ENCODE results near the gene TRIP12.
"Not testable (repeated sequence)": the region's sequence is repeated elsewhere in the genome, so short reads cannot be mapped to it uniquely, and the experiment has no call there.

Gene TRIP12

DNA sequence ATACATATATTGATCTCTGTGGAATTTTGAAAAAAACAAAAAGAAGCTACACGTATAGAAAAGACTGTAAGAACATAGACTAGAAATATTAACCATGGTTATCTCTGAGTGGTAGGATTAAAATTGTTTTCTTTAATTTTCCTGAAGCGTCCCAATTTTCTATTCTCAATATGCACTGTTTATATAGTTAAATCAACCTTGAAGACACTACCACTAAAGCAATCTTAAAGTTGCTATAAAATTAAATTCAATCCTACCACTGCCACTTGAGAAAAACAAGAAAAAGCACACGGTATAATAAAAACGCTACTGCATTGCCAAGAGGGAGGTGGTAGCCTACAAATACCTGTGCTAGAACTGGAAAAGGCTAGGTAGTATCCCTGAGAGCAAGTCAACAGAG, 47.2 kb downstream of the TRIP12 start:
- DNase-seq (ENCODE audit: low read depth), result no peak

DNA sequence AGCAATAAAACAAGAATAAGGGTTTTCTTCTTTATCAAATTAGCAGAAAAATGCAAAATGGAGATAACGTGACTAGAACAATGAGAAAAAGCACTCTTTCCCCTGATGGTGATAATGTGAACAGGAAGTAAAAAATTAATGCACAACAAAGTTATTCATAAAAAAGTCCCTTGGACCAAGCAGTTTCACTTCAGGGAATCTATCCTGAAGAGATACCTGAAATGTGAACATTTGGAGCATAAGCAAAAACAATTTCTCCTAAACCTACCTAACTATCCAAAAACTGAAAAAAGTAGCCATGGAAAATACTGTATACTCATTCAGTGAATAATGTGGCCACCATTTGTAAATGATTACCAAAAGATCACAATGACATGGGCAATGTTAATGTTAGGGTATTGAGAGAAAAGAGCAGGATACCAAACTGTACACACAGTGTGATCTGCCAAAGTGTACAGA, 48.7 kb downstream of the TRIP12 start:
- DNase-seq (ENCODE audit: low read depth), result no peak

DNA sequence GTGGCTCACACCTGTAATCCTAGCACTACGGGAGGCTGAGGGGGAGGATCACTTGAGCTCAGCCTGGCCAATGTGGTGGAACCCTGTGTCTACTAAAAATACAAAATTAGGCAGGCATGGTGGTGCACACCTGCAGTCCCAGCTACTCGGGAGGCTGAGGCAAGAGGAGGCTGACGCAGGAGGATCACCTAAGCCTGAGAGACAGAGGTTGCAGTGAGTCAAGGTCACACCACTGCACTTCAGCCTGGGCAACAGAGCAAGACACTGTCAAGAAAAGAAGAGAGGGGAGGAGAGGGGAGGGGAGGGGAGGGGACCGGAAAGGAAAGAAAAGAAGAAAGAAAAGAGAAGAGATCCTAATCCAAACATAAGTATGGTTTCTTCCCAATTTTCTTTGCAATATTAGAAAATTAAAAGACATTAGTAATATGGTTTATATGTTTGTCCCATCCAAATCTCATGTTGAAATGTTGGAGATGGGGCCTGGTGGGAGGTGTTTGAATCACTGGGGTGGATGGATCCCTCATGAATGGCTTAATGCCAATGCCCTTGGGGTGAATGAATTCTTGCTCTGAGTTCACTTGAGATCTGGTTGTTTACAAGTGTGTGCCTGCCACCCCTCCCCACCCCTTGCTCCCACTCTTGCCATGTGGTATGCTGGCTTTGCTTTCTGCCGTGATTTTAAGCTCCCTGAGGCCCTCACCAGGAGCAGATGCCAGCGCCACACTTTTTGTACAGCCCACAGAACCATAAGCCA, 50.7 kb downstream of the TRIP12 start:
- DNase-seq (ENCODE audit: low read depth), result no peak

GRCh38 chr2:229869226-229869625, 52.6 kb downstream of the TRIP12 start:
- DNase-seq (ENCODE audit: low read depth), result no peak

- DNase-seq (ENCODE audit: low read depth), result no peak
Measured at GRCh38 chr2:229868794-229869193, 53.0 kb downstream of the TRIP12 start.

DNA sequence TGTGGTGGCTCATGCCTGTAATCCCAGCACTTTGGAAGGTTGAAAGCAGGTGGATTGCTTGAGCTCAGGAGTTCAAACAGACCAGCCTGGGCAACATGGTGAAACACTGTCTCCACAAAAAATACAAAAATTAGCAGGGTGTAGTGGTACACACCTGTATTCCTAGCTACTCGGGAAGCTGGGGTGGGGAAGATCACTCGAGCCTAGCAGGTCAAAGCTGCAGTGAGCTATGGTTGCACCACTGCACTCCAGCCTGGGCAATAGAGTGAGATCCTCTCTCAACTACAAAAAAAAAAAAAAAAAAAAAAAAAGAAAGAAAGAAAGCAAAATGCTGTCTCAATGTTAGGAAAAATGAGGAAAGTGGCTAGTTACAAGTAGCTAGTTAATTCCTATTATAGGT, 56.8 kb downstream of the TRIP12 start:
- no peak for DNase-seq (ENCODE audit: low read depth)

GRCh38 chr2:229861431-229861830, 60.4 kb downstream of the TRIP12 start:
- no peak for DNase-seq (ENCODE audit: low read depth)

GRCh38 chr2:229860334-229860733, 61.5 kb downstream of the TRIP12 start:
- no peak for DNase-seq (ENCODE audit: low read depth)

GRCh38 chr2:229858351-229858750, 63.5 kb downstream of the TRIP12 start:
- DNase-seq (ENCODE audit: low read depth), result no peak

- no peak for DNase-seq (ENCODE audit: low read depth)
Measured at GRCh38 chr2:229857634-229858033, 64.2 kb downstream of the TRIP12 start.

- no peak for DNase-seq (ENCODE audit: low read depth)
Measured at GRCh38 chr2:229856413-229856812, 65.4 kb downstream of the TRIP12 start.

GRCh38 chr2:229855116-229855515, 66.7 kb downstream of the TRIP12 start:
- DNase-seq (ENCODE audit: low read depth), result no peak

DNA sequence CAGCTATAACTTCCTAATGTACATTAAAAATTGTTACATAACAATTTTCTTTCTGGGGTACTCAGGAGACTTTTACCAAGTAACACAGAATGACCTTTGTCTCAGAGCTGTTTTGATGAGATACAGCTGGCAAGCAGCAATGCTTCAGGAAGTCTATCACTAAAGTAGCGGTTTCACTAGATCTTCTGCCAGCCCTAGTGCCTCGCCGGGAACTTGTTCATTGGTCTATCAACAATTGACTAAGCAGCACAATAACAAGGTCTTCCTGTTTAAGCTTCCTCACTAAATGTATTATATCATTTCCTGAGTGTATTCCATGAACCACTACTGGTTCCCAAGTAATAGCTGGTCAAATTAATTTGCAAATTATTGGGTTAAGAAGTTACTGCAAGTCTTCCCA, 69.2 kb downstream of the TRIP12 start:
- no peak for DNase-seq (ENCODE audit: low read depth)

DNA sequence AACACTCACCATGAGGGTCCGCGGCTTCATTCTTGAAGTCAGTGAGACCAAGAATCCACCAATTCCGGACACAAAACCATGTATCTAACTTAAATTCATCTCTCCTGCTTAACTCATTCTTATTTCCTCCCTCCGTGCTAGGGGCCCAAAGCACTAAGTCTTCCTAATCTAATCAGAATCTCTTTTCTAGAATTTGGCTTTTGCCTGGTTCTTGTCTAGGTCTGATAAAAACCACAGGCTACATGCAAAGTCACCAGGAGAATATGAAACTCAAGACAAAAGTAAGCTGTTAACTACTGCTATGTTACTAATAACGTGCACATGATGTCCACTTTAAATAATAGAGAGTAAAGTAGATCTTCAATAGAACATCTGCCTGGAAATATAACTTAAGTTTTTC, 69.9 kb downstream of the TRIP12 start:
- no peak for DNase-seq (ENCODE audit: low read depth)

DNA sequence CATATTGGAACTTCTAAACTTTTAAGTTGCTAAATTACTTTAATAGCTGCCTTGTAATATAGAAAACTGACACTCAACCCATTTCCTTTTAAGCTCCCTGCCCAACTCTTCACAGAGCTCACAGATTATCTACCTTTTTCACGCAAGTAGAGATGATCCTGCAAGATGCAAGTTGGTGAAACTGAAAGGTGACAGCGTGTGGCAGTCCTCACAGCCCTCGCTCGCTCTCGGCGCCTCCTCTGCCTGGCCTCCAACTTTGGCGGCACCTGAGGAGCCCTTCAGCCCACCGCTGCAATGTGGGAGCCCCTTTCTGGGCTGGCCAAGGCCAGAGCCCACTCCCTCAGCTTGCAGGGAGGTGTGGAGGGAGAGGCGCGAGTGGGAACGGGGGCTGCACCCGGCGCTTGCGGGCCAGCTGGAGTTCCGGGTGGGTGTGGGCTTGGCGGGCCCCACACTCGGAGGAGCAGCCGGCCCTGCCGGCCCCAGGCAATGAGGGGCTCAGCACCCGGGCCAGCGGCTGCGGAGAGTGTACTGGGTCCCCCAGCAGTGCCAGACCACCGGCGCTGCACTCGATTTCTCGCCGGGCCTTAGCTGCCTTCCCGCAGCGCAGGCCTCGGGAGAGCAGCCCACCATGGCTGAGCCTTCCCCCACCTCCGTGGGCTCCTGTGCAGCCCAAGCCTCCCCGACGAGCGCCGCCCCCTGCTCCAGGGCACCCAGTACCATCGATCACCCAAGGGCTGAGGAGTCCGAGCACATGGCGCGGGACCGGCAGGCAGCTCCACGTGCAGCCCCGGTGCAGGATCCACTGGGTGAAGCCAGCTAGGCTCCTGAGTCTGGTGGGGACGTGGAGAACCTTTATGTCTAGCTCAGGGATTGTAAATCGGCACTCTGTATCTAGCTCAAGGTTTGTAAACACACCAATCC, 71.2 kb downstream of the TRIP12 start:
- DNase-seq (ENCODE audit: low read depth), result not testable (repeated sequence)

GRCh38 chr2:229849073-229849472, 72.7 kb downstream of the TRIP12 start:
- no peak for DNase-seq (ENCODE audit: low read depth)

GRCh38 chr2:229843613-229844012, 78.2 kb downstream of the TRIP12 start:
- no peak for DNase-seq (ENCODE audit: low read depth)

GRCh38 chr2:229838729-229839128, 83.1 kb downstream of the TRIP12 start:
- DNase-seq (ENCODE audit: low read depth), result no peak

DNA sequence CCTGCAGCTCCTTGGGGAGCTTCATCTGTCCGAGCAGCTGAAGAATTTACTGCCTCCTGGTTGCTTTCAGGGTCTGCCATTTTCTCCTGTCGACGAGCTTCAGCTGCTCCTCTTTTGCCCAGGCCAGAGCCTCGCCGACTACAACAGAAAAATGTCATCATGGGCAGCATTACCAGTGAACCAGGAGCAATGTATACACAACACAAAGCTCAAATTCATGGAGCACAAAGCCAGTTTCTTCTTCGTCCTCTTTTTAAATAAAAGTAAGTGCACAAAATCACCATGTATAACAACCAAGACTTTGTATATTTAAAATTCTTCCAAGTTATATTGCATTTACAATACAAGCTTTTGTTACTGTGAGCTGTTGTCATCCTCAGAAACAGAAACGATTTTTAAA, 85.0 kb downstream of the TRIP12 start:
- DNase-seq (ENCODE audit: low read depth), result no peak

DNA sequence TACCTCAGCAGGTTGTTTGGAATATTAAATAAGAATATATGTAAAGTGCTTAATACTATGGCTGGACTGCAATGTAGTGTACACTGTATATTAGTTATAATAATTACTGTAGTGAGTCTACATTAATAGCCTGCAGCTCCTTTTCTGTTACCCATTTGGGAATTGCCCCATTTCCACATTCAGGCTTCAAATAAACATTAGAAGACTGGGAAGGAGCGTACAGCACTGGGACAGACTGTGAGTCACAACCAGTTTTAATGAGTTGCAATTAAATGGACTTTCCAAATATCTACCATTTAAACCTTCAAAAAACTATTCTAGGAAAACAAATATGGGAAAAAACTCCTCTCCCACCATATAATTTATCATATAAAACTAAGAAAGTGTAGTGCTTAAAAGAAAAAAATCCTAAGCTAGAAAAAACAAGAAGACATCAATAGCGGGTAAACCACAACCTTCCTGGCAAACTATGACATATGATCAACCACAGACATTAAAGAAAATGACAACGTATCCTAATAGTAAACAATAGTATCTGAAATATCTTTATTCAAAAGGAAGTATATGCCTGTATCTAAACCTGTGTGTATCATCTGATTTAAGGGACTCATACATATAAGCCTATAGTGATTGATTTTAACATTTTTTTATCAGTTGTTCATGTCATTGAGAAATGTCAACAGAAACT, 86.1 kb downstream of the TRIP12 start:
- no peak for DNase-seq (ENCODE audit: low read depth)

DNA sequence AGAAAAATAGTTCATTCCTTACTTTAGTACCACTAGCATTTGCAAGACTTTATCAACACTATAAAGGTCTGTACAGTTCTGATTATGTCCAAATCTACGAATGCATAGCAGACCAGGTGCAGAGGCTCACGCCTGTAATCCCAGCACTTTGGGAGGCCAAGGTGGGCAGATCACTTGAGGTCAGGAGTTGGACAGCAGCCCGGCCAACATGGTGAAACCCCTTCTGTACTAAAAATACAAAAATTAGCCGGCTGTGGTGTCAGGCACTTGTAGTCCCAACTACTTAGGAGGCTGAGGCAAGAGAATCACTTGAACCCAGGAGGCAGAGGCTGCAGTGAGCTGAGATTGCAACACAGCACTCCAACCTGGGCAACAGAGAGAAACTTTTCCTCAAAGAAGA, 87.4 kb downstream of the TRIP12 start:
- DNase-seq (ENCODE audit: low read depth), result not testable (repeated sequence)

DNA sequence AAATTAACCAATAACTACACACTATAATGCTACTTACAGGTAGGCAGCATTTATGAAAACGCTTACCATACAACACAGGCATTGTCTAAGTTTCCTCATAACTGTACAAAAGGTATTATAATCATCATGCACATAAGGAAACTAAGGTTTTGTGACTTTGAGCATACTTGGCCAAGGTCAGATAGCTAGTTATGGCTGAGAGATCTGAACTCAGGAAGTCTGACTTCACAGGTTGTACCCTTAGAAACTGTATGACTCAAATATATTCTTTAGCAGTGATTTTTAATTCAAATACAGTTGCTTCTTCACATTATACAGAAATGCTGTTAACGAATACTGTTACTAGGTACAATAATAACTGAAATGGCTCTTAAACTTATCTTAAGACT, 89.3 kb downstream of the TRIP12 start:
- no peak for DNase-seq (ENCODE audit: low read depth)

Measured in fibroblast of the conjunctiva (primary cell).